ENCODE data around the gene EHMT1. TPM values are rescaled to one million over a fixed set of nuclear protein-coding genes. Genes with fewer than 3 reads are reported as not detected.
A peak's percentile ranks its signal among the peaks of the same experiment; 100 is the strongest.

The EHMT1 gene
- total and polyA plus RNA-seq, 9 of the 15 experiments (the other 6 are each of a cell fraction or from before 2014, with no cell fraction given) = 2.2 to 76.0 (median 36.4) TPM

- TF ChIP-seq LARP7 (IDR thresholded peaks at IDR 0.05) (no peak), NCOA4 (IDR thresholded peaks at IDR 0.05; ENCODE audit: partially characterized antibody) (no peak), TOE1 (IDR thresholded peaks at IDR 0.05; ENCODE audit: borderline replicate concordance) (peak; percentile 80), TOE1 (CRISPR knock-in tag; IDR thresholded peaks at IDR 0.05; ENCODE audit: borderline replicate concordance, low read depth) (no peak), CBFA2T2 (conservative IDR thresholded peaks at IDR 0.05) (peak; percentile 55), FOXK2 (conservative IDR thresholded peaks at IDR 0.05 in 1 of 2, IDR thresholded peaks at IDR 0.05 in 1 of 2; ENCODE audit: low read depth in 2 of 2) (no peak), E2F6 (IDR thresholded peaks at IDR 0.05; ENCODE audit: borderline replicate concordance in 1 of 2, extremely low read depth in 1 of 2, insufficient read depth in 1 of 2, insufficient read length in 1 of 2, low read depth in 1 of 2, low read length in 1 of 2, poor library complexity in 1 of 2, severe bottlenecking in 1 of 2) (peak in 1 of 2 experiments; percentile 14), MCM7 (IDR thresholded peaks at IDR 0.05) (no peak), ZNF436 (CRISPR knock-in tag; IDR thresholded peaks at IDR 0.05) (no peak), NUFIP1 (IDR thresholded peaks at IDR 0.05; ENCODE audit: partially characterized antibody) (no peak), JUND (IDR thresholded peaks at IDR 0.05; ENCODE audit: borderline replicate concordance, low read depth, low read length) (peak; percentile 76), JUND (tag; IDR thresholded peaks at IDR 0.05; ENCODE audit: borderline replicate concordance, low read depth, low read length) (peak; percentile 64; the same call in 2 of the 3 replicates), NKRF (IDR thresholded peaks at IDR 0.05; ENCODE audit: borderline replicate concordance) (no peak), POU5F1 (IDR thresholded peaks at IDR 0.05; ENCODE audit: borderline replicate concordance, low read depth, low read length, partially characterized antibody) (no peak)
- TF ChIP-seq, protein P1, sequence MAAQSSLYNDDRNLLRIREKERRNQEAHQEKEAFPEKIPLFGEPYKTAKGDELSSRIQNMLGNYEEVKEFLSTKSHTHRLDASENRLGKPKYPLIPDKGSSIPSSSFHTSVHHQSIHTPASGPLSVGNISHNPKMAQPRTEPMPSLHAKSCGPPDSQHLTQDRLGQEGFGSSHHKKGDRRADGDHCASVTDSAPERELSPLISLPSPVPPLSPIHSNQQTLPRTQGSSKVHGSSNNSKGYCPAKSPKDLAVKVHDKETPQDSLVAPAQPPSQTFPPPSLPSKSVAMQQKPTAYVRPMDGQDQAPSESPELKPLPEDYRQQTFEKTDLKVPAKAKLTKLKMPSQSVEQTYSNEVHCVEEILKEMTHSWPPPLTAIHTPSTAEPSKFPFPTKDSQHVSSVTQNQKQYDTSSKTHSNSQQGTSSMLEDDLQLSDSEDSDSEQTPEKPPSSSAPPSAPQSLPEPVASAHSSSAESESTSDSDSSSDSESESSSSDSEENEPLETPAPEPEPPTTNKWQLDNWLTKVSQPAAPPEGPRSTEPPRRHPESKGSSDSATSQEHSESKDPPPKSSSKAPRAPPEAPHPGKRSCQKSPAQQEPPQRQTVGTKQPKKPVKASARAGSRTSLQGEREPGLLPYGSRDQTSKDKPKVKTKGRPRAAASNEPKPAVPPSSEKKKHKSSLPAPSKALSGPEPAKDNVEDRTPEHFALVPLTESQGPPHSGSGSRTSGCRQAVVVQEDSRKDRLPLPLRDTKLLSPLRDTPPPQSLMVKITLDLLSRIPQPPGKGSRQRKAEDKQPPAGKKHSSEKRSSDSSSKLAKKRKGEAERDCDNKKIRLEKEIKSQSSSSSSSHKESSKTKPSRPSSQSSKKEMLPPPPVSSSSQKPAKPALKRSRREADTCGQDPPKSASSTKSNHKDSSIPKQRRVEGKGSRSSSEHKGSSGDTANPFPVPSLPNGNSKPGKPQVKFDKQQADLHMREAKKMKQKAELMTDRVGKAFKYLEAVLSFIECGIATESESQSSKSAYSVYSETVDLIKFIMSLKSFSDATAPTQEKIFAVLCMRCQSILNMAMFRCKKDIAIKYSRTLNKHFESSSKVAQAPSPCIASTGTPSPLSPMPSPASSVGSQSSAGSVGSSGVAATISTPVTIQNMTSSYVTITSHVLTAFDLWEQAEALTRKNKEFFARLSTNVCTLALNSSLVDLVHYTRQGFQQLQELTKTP (IDR thresholded peaks at IDR 0.05; ENCODE audit: low read depth in 1 of 2, partially characterized antibody in 2 of 2) = no peak
- TF ChIP-seq, protein P2, sequence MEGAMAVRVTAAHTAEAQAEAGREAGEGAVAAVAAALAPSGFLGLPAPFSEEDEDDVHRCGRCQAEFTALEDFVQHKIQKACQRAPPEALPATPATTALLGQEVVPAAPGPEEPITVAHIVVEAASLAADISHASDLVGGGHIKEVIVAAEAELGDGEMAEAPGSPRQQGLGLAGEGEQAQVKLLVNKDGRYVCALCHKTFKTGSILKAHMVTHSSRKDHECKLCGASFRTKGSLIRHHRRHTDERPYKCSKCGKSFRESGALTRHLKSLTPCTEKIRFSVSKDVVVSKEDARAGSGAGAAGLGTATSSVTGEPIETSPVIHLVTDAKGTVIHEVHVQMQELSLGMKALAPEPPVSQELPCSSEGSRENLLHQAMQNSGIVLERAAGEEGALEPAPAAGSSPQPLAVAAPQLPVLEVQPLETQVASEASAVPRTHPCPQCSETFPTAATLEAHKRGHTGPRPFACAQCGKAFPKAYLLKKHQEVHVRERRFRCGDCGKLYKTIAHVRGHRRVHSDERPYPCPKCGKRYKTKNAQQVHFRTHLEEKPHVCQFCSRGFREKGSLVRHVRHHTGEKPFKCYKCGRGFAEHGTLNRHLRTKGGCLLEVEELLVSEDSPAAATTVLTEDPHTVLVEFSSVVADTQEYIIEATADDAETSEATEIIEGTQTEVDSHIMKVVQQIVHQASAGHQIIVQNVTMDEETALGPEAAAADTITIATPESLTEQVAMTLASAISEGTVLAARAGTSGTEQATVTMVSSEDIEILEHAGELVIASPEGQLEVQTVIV (CRISPR knock-in tag; IDR thresholded peaks at IDR 0.05; ENCODE audit: borderline replicate concordance) = no peak
These were observed 6.9 kb upstream of the EHMT1 start (continued) for GRCh38 chr9:137611623-137612609.
